Esophagus muscularis mucosa (tissue), 4 donors: Measurements from ENCODE around the gene PIWIL4. TPM values are rescaled to one million over a fixed set of nuclear protein-coding genes. Genes with fewer than 3 reads are reported as not detected.

Experiments
- DNase-seq: peaks from one replicate; pipeline ENCODE4 v3.0.0-alpha.2; 2017; ENCODE audit errors: extremely low spot score
- H3K27ac ChIP-seq, 4 donors: fragments of 200-600 bp; sonication (generic); replicated peaks in 1 of 4; 1 replicate in 3 of 4; 2 replicates in 1 of 4; pipeline ENCODE4 v1.5.1; 2016 to 2019; ENCODE audit warnings: mild to moderate bottlenecking in 1 of 4
- H3K27me3 ChIP-seq, 4 donors: fragments of 200-600 bp; sonication (generic); one replicate each; pipeline versions ENCODE4 v1.5.1 to v1.6.0; 2016 to 2019
- H3K36me3 ChIP-seq, 4 donors: fragments of 200-600 bp; sonication (generic); one replicate each; pipeline ENCODE4 v1.5.1; 2016 to 2019
- H3K4me1 ChIP-seq, 4 donors: fragments of 200-600 bp; sonication (generic); one replicate each; pipeline ENCODE4 v1.5.1; 2016 to 2019
- H3K4me3 ChIP-seq, 4 donors: fragments of 200-600 bp; sonication (generic); 1 replicate in 2 of 4; 2 replicates in 2 of 4; pipeline ENCODE4 v1.5.1; 2016 to 2019; ENCODE audit warnings: mild to moderate bottlenecking in 4 of 4, moderate library complexity in 1 of 4
- H3K9me3 ChIP-seq, 4 donors: fragments of 200-600 bp; sonication (generic); 1 replicate in 3 of 4; 2 replicates in 1 of 4; pipeline ENCODE4 v1.5.1; 2016 to 2019
- CTCF ChIP-seq, 3 experiments: fragments of 200-600 bp in 2 of 3; fragments of 450-650 bp in 1 of 3; sonication (generic) in 2 of 3; IDR thresholded peaks; one replicate each; pipeline ENCODE4 v1.5.1; 2017 to 2019; ENCODE audit warnings: antibody characterized with exemption in 3 of 3, mild to moderate bottlenecking in 2 of 3, moderate library complexity in 1 of 3
- EP300 ChIP-seq: sonication (generic); formaldehyde crosslinking; IDR thresholded peaks from one replicate; pipeline ENCODE4 v1.6.1; 2017; ENCODE audit warnings: antibody characterized with exemption
- POLR2A ChIP-seq: fragments of 450-650 bp; IDR thresholded peaks from one replicate; pipeline ENCODE4 v1.6.1; 2017; ENCODE audit warnings: antibody characterized with exemption, moderate library complexity, mild to moderate bottlenecking, low read depth
- POLR2AphosphoS5 ChIP-seq, 2 donors: sonication (generic); formaldehyde crosslinking; IDR thresholded peaks; one replicate each; pipeline ENCODE4 v1.6.1; 2017; ENCODE audit warnings: antibody characterized with exemption in 2 of 2
- WGBS: methylation state at CpG from one replicate; pipeline ENCODE4 v1.1.5; 2018; 5-methylcytosine and 5-hydroxymethylcytosine counted together
- intact Hi-C: fragments of 100-400 bp; cut with DNase I; formaldehyde crosslinking; loops from one replicate; pipeline ENCODE4 v1.15.1; 2023
- total RNA-seq, 4 donors: library from RNA; depleted of rRNA; stranded (reverse); fragments of >200 nt; gene quantifications; one replicate each; pipeline versions ENCODE4 v1.1.0 to v1.2.1, GENCODE V29; 2016

The PIWIL4 gene
- total RNA-seq, 4 donors from 2014 or later, result 3.2 to 4.5 (median 4.1) TPM

DNA sequence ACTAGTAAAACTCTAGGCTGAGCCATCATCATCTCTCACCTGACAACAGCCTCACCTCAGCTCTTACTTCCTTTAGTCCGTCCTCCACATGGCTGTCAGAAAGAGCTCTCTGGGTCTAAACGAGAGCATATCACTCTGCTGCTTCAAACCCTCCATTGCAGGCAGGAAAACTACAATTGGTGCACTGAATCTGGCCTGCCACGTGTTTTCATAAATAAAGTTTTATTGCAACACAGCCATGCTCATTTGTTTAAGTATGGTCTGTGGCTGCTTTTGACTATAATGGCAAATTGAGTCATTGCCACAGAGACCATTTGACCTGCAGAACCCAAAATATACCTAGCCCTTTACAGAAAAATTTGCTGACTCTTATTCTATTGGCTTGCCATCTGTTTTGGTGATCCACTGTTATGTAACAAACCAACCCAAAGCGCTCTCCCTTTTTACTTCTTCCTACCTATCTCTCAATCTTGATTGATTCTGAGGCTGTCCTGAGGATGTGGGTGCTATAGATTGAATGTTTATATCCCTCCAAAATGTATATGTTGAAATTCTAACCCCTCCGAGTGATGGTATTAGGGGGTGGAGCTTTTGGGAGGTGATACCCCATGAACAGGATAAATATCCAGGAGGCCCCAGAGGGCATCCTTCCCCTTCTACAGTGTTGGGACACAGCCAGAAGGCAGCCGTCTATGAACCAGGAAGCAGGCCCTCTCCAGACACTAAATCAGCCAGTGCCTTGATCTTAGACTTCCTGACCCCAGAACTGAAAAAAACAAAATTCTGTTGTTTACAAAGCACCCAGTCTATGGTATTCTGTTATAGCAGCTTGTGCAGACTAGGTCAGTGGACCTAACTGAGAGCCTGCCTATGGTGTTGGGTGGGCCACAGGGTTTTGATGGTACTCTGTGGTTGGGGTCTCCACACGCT, 99.9 kb downstream of the PIWIL4 start:
- Histone ChIP-seq H3K36me3 (no peaks in the 10 kb centered on the region), H3K9me3 (no peaks in the 10 kb centered on the region), H3K27me3 (no peaks in the 10 kb centered on the region), H3K27ac (no peak overlapping the region), H3K4me3 (no peak overlapping the region), H3K4me1 (no peaks in the 10 kb centered on the region)
- no peak for TF ChIP-seq EP300
- no peak for TF ChIP-seq CTCF (IDR thresholded peaks at IDR 0.05)
- no peak for TF ChIP-seq POLR2AphosphoS5 (IDR thresholded peaks at IDR 0.05)
- TF ChIP-seq POLR2A, result no peak
- 90% methylated on average over 7 of the region's 7 CpGs for whole genome bisulfite sequencing
- intact Hi-C loops, result no loop called here
- no peak for DNase-seq

GRCh38 chr11:94668212-94668793, 101.1 kb downstream of the PIWIL4 start:
- no peak for DNase-seq
- H3K9me3 ChIP-seq, result no peaks in the 10 kb centered on the region
- WGBS, result 100% methylated on average over 2 of the region's 2 CpGs
- H3K4me3 ChIP-seq, result no peak overlapping the region
- intact Hi-C loops, result no loop called here
- no peak overlapping the region for H3K27ac ChIP-seq
- H3K4me1 ChIP-seq, result peaks cover 0 to 1% (median under 1%) of the 10 kb centered on the region in 4 donors
- TF ChIP-seq POLR2AphosphoS5 (IDR thresholded peaks at IDR 0.05) (no peak), EP300 (no peak), CTCF (IDR thresholded peaks at IDR 0.05) (no peak), POLR2A (no peak)
- no peaks in the 10 kb centered on the region for H3K36me3 ChIP-seq
- H3K27me3 ChIP-seq, result no peaks in the 10 kb centered on the region

- Histone ChIP-seq H3K27ac (no peak overlapping the region), H3K36me3 (no peaks in the 10 kb centered on the region), H3K4me3 (no peak overlapping the region), H3K4me1 (peaks cover 0 to 9% (median 7%) of the 10 kb centered on the region in 4 donors), H3K27me3 (no peaks in the 10 kb centered on the region), H3K9me3 (no peaks in the 10 kb centered on the region)
- WGBS, result 84% methylated on average over 4 of the region's 4 CpGs
- DNase-seq, result no peak
- TF ChIP-seq POLR2AphosphoS5 (IDR thresholded peaks at IDR 0.05) (no peak), EP300 (no peak), CTCF (IDR thresholded peaks at IDR 0.05) (no peak), POLR2A (no peak)
- intact Hi-C loops, result no loop called here
Observed at GRCh38 chr11:94669023-94669422, 101.9 kb downstream of the PIWIL4 start.

Other genes starting within 250 kb of the PIWIL4 start
- under 1 TPM in 3 of 4 donors, not detected in 1; 0.17 to 0.40 (median 0.32) TPM for gene GPR83, start 165.9 kb upstream of the PIWIL4 start, total RNA-seq
- gene MRE11, start 73.5 kb upstream of the PIWIL4 start, total RNA-seq, result 10 to 100 TPM in 3 of 4 donors, 1 to 10 TPM in 1; 9.9 to 12.9 (median 11.2) TPM
- 10 to 100 TPM; 16.2 to 20.8 (median 18.0) TPM for gene ANKRD49, start 73.4 kb upstream of the PIWIL4 start, total RNA-seq
- gene C11orf97, start 54.9 kb upstream of the PIWIL4 start, total RNA-seq, result not detected
- 1 to 10 TPM; 5.5 to 8.8 (median 7.2) TPM for gene FUT4, start 23.4 kb upstream of the PIWIL4 start, total RNA-seq
- gene AMOTL1, start 201.0 kb downstream of the PIWIL4 start, total RNA-seq, result 100 to 1,000 TPM; 172 to 259 (median 182) TPM